WTC11 (cell line): ENCODE results near the gene RETREG2. TPM values are rescaled to one million over a fixed set of nuclear protein-coding genes. Genes with fewer than 3 reads are reported as not detected.

Experiments
- ATAC-seq: fragments of 200-7000 bp; cut with Tn5 transposase; 2 replicates; pipeline ENCODE4 v1.10.0; 2021; ENCODE audit warnings: mild to moderate bottlenecking, moderate library complexity
- CTCF ChIA-PET: fragments of 300-600 bp; sonication (Branson Sonifier 250); formaldehyde crosslinking; loops from one replicate; lab custom pipeline; 2021; ENCODE audit warnings: antibody characterized with exemption; lab: Charles Lee
- POLR2A ChIA-PET: fragments of 350-600 bp; sonication (Branson Sonifier 250); formaldehyde crosslinking; loops from one replicate; lab custom pipeline; 2021; ENCODE audit warnings: antibody characterized with exemption; lab: Charles Lee
- DNase-seq: peaks from one replicate; pipeline ENCODE4 v3.0.0; 2021; ENCODE audit warnings: low spot score
- H3K27ac Mint-ChIP-seq: 2 replicates; pipeline ENCODE4 v1.8.0; 2021; ENCODE audit warnings: mixed read lengths
- H3K27me3 Mint-ChIP-seq: 2 replicates; pipeline ENCODE4 v1.8.0; 2021; ENCODE audit warnings: low read depth, mild to moderate bottlenecking, moderate library complexity, mixed read lengths
- H3K36me3 Mint-ChIP-seq: 2 replicates; pipeline ENCODE4 v1.8.0; 2021; ENCODE audit warnings: mixed read lengths
- H3K4me1 Mint-ChIP-seq: 2 replicates; pipeline ENCODE4 v1.8.0; 2022; ENCODE audit warnings: mixed read lengths
- H3K4me3 Mint-ChIP-seq: 2 replicates; pipeline ENCODE4 v1.8.0; 2021; ENCODE audit warnings: mild to moderate bottlenecking, moderate library complexity, mixed read lengths
- H3K9me3 Mint-ChIP-seq: 2 replicates; pipeline ENCODE4 v1.8.0; 2021; ENCODE audit warnings: mixed read lengths
- CDX4 ChIP-seq: fragments of 250-450 bp; sonication (Bioruptor Pico); IDR thresholded peaks from 2 replicates; pipeline ENCODE4 v1.9.0; 2021; ENCODE audit warnings: moderate library complexity, mild to moderate bottlenecking, inconsistent platforms, borderline replicate concordance
- CREB1 ChIP-seq: sonication (generic); formaldehyde crosslinking; IDR thresholded peaks from 2 replicates; pipeline ENCODE4 v1.8.0; 2023; ENCODE audit warnings: mild to moderate bottlenecking, missing genetic modification reagents
- FOXJ3 ChIP-seq: sonication (generic); formaldehyde crosslinking; IDR thresholded peaks from 2 replicates; pipeline ENCODE4 v1.9.0; 2021; ENCODE audit warnings: missing genetic modification reagents, mild to moderate bottlenecking, borderline replicate concordance
- FOXP1 ChIP-seq: sonication (generic); formaldehyde crosslinking; IDR thresholded peaks from 2 replicates; pipeline ENCODE4 v1.8.0; 2022; ENCODE audit warnings: missing genetic modification reagents, mild to moderate bottlenecking, moderate library complexity, borderline replicate concordance
- GABPB1 ChIP-seq: sonication (generic); formaldehyde crosslinking; IDR thresholded peaks from 2 replicates; pipeline ENCODE4 v1.8.1; 2023; ENCODE audit warnings: mild to moderate bottlenecking, missing genetic modification reagents
- IRF2 ChIP-seq: sonication (generic); formaldehyde crosslinking; IDR thresholded peaks from 2 replicates; pipeline ENCODE4 v1.8.0; 2022; ENCODE audit warnings: low read depth, missing genetic modification reagents, borderline replicate concordance
- MXD4 ChIP-seq: fragments of 250-450 bp; sonication (Bioruptor Pico); IDR thresholded peaks from 2 replicates; pipeline ENCODE4 v1.8.0; 2021; ENCODE audit warnings: mild to moderate bottlenecking, moderate library complexity, borderline replicate concordance
- NFE2L1 ChIP-seq: sonication (generic); formaldehyde crosslinking; IDR thresholded peaks from 2 replicates; pipeline ENCODE4 v1.8.1; 2023; ENCODE audit warnings: missing genetic modification reagents
- NR2C2 ChIP-seq: sonication (generic); formaldehyde crosslinking; IDR thresholded peaks from 2 replicates; pipeline ENCODE4 v1.8.0; 2022; ENCODE audit warnings: mild to moderate bottlenecking, missing genetic modification reagents
- OVOL2 ChIP-seq: fragments of 250-450 bp; sonication (Bioruptor Pico); IDR thresholded peaks from 2 replicates; pipeline ENCODE4 v1.9.0; 2021; ENCODE audit warnings: mild to moderate bottlenecking, borderline replicate concordance
- RELA ChIP-seq: sonication (generic); formaldehyde crosslinking; IDR thresholded peaks from 2 replicates; pipeline ENCODE4 v1.8.1; 2022; ENCODE audit warnings: missing genetic modification reagents, mild to moderate bottlenecking, borderline replicate concordance
- SMAD3 ChIP-seq: sonication (generic); formaldehyde crosslinking; IDR thresholded peaks from 2 replicates; pipeline ENCODE4 v1.8.0; 2022; ENCODE audit warnings: missing genetic modification reagents, mild to moderate bottlenecking, borderline replicate concordance
- SP1 ChIP-seq: sonication (generic); formaldehyde crosslinking; conservative IDR thresholded peaks from 2 replicates; pipeline ENCODE4 v1.8.1; 2022; ENCODE audit warnings: missing genetic modification reagents
- ZNF281 ChIP-seq: sonication (generic); formaldehyde crosslinking; IDR thresholded peaks from 2 replicates; pipeline ENCODE4 v1.8.0; 2023; ENCODE audit warnings: mild to moderate bottlenecking, missing genetic modification reagents
- total RNA-seq: library from RNA; stranded (reverse); gene quantifications from 3 replicates; pipeline ENCODE4 v1.2.3, GENCODE V29; 2021
- TF ChIP-seq, protein P1 (sequence below): sonication (generic); formaldehyde crosslinking; IDR thresholded peaks from 2 replicates; pipeline ENCODE4 v1.8.1; 2022; ENCODE audit warnings: missing genetic modification reagents, borderline replicate concordance
- TF ChIP-seq, protein P2 (sequence below): sonication (generic); formaldehyde crosslinking; IDR thresholded peaks from 2 replicates; pipeline ENCODE4 v1.8.0; 2022; ENCODE audit warnings: mild to moderate bottlenecking, missing genetic modification reagents
- TF ChIP-seq, protein P3 (sequence below): sonication (generic); formaldehyde crosslinking; IDR thresholded peaks from 2 replicates; pipeline ENCODE4 v1.8.0; 2022; ENCODE audit warnings: mild to moderate bottlenecking, missing genetic modification reagents

RETREG2 gene
- total RNA-seq, 1 experiment from 2014 or later, result 60.2 TPM

DNA sequence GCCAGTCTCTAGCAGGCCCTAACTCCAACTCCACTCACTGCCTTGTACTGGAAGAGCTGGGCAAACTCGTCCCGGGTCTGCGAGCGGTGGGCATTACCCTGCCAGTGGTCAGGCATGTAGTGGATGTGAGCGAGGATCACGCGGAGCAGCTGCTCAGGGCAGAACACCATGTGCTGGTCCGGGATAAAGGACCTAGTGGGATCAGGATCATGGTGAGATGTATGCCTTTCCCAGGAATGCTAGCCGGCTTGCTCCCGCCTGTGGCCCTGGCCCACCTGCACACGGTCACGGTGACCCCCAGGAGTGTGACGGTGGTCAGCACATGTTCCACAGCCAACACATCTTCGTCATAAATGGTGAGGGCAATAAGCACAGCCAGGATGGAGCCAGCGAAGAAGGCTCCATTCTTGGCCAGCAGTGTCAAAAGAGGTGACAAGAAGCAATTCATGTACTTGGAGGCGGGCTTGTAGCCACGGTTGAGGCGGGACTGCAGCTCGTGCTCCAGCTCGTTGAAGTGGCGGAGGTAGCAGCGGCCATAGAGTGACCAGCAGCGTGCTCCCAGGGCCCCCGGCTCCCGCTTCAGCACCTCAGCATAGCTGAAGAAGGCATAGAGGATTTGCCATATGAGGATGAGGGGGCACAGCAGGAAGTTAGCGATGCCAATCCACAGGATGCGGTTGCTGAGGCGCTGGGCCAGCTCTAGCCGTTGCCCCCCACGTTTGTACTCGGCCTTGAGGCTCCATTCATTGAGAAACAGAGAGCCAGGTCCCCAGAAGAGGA is 45.9 kb downstream of the RETREG2 start (continued):
- TF ChIP-seq, protein P1, sequence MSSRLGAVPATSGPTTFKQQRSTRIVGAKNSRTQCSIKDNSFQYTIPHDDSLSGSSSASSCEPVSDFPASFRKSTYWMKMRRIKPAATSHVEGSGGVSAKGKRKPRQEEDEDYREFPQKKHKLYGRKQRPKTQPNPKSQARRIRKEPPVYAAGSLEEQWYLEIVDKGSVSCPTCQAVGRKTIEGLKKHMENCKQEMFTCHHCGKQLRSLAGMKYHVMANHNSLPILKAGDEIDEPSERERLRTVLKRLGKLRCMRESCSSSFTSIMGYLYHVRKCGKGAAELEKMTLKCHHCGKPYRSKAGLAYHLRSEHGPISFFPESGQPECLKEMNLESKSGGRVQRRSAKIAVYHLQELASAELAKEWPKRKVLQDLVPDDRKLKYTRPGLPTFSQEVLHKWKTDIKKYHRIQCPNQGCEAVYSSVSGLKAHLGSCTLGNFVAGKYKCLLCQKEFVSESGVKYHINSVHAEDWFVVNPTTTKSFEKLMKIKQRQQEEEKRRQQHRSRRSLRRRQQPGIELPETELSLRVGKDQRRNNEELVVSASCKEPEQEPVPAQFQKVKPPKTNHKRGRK (CRISPR knock-in tag), result no peak
- TF ChIP-seq SMAD3 (CRISPR knock-in tag) (no peak), FOXP1 (CRISPR knock-in tag) (no peak), GABPB1 (no peak), IRF2 (no peak), NR2C2 (CRISPR knock-in tag) (no peak), CREB1 (CRISPR knock-in tag) (no peak), SP1 (no peak), FOXJ3 (CRISPR knock-in tag) (no peak)
- TF ChIP-seq, protein P2, sequence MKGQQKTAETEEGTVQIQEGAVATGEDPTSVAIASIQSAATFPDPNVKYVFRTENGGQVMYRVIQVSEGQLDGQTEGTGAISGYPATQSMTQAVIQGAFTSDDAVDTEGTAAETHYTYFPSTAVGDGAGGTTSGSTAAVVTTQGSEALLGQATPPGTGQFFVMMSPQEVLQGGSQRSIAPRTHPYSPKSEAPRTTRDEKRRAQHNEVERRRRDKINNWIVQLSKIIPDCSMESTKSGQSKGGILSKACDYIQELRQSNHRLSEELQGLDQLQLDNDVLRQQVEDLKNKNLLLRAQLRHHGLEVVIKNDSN (CRISPR knock-in tag), result no peak

DNA sequence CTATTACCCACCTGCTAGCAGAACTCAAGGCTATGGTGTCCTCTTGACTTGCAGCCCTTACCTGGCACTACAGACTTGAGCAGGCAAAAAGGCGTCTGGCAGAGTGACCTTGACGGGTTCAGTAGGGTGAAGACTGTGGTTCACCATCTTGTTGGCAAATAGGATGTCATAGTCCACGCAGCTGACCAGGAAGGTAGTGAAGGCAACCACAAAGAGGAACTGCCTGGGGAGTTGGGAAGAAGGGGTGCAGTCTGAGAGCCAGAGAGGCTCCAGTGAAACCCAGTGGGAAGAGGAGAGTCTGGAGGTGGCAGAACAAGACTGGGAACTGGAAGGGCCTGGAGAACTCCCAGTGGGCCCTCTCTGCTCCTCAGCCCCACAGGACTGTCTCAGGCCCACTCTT is 47.3 kb downstream of the RETREG2 start:
- no peaks in the 10 kb centered on the region for H3K9me3 Mint-ChIP-seq
- ATAC-seq (no peak), DNase-seq (no peak)
- H3K4me3 Mint-ChIP-seq, result no peak overlapping the region
- H3K27me3 Mint-ChIP-seq, result no peaks in the 10 kb centered on the region
- TF ChIP-seq MXD4 (CRISPR knock-in tag) (no peak), OVOL2 (no peak), GABPB1 (no peak), CDX4 (CRISPR knock-in tag) (no peak), ZNF281 (CRISPR knock-in tag) (no peak), RELA (no peak), NFE2L1 (CRISPR knock-in tag) (no peak)
- TF ChIP-seq, protein P3, sequence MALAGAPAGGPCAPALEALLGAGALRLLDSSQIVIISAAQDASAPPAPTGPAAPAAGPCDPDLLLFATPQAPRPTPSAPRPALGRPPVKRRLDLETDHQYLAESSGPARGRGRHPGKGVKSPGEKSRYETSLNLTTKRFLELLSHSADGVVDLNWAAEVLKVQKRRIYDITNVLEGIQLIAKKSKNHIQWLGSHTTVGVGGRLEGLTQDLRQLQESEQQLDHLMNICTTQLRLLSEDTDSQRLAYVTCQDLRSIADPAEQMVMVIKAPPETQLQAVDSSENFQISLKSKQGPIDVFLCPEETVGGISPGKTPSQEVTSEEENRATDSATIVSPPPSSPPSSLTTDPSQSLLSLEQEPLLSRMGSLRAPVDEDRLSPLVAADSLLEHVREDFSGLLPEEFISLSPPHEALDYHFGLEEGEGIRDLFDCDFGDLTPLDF, result no peak
- CTCF ChIA-PET, result no interaction called here
- peaks cover 10% of the 10 kb centered on the region for H3K4me1 Mint-ChIP-seq
- POLR2A ChIA-PET, result no interaction called here
- H3K36me3 Mint-ChIP-seq, result peaks cover 43% of the 10 kb centered on the region
- H3K27ac Mint-ChIP-seq, result no peak overlapping the region
